Activated CD4-positive, alpha-beta memory T cell treated with anti-CD3 and anti-CD28 coated beads, Interleukin-2, amount 10 ng/mL, durations not matched to agents 7 days and 5 days (primary cell): Measurements from ENCODE around the gene AGAP3. TPM values are rescaled to one million over a fixed set of nuclear protein-coding genes. Genes with fewer than 3 reads are reported as not detected.

ENCODE experiments used
- CTCF ChIA-PET: fragments of 350-600 bp; sonication (Branson Sonifier 250); formaldehyde crosslinking; loops from one replicate; lab custom pipeline; 2021; ENCODE audit warnings: antibody characterized with exemption, inconsistent platforms; lab: Charles Lee
- POLR2A ChIA-PET: fragments of 350-600 bp; sonication (Branson Sonifier 250); formaldehyde crosslinking; loops from one replicate; lab custom pipeline; 2021; ENCODE audit warnings: antibody characterized with exemption; lab: Charles Lee
- DNase-seq: peaks from one replicate; pipeline ENCODE4 v3.0.0-alpha.2; 2020
- H3K27ac Mint-ChIP-seq: one replicate; pipeline ENCODE4 v1.8.0; 2021; ENCODE audit warnings: mild to moderate bottlenecking, mixed read lengths
- H3K27me3 Mint-ChIP-seq: one replicate; pipeline ENCODE4 v1.8.0; 2021; ENCODE audit warnings: mixed read lengths
- H3K36me3 Mint-ChIP-seq: one replicate; pipeline ENCODE4 v1.8.0; 2021; ENCODE audit warnings: low read depth, mixed read lengths
- H3K4me1 Mint-ChIP-seq: one replicate; pipeline ENCODE4 v1.8.0; 2021; ENCODE audit warnings: mixed read lengths
- H3K4me3 Mint-ChIP-seq: one replicate; pipeline ENCODE4 v1.8.0; 2021; ENCODE audit warnings: mild to moderate bottlenecking, mixed read lengths
- H3K9me3 Mint-ChIP-seq: one replicate; pipeline ENCODE4 v1.8.0; 2021; ENCODE audit warnings: mixed read lengths
- total RNA-seq, 2 experiments: library from RNA; stranded (reverse); gene quantifications; one replicate each; pipeline ENCODE4 v1.2.3, GENCODE V29; 2021

Gene AGAP3
- total RNA-seq, 2 experiments from 2014 or later, result 30.1 to 31.5 TPM

- H3K4me1 Mint-ChIP-seq, result no peaks in the 10 kb centered on the region
- H3K27ac Mint-ChIP-seq, result no peak overlapping the region
- no peak for DNase-seq
- ChIA-PET POLR2A (no interaction called here), CTCF (interaction anchor here (0.8 kb wide), 1 partner anchor 20 kb away, joined by 3 read pairs; no protein-coding TSS in a partner anchor)
- H3K36me3 Mint-ChIP-seq, result no peaks in the 10 kb centered on the region
- no peak overlapping the region for H3K4me3 Mint-ChIP-seq
- no peaks in the 10 kb centered on the region for H3K9me3 Mint-ChIP-seq
- H3K27me3 Mint-ChIP-seq, result peaks cover 2% of the 10 kb centered on the region
Observed at GRCh38 chr7:151144387-151144786, 58.1 kb downstream of the AGAP3 start.

GRCh38 chr7:151146761-151147160 is 60.5 kb downstream of the AGAP3 start:
- H3K27me3 Mint-ChIP-seq, result peaks cover 6% of the 10 kb centered on the region
- H3K9me3 Mint-ChIP-seq, result no peaks in the 10 kb centered on the region
- POLR2A ChIA-PET, result no interaction called here
- CTCF ChIA-PET, result interaction anchor here (1.1 to 2.7 kb wide), 2 partner anchors 23 to 97 kb away, joined by 4 to 9 read pairs; no protein-coding TSS in a partner anchor
- H3K27ac Mint-ChIP-seq, result no peak overlapping the region
- no peak overlapping the region for H3K4me3 Mint-ChIP-seq
- no peaks in the 10 kb centered on the region for H3K4me1 Mint-ChIP-seq
- no peaks in the 10 kb centered on the region for H3K36me3 Mint-ChIP-seq
- no peak for DNase-seq

GRCh38 chr7:151148319-151149259 is 62.3 kb downstream of the AGAP3 start:
- CTCF ChIA-PET, result interaction anchor here (1.1 to 2.7 kb wide), 2 partner anchors 21 to 25 kb away, joined by 4 to 9 read pairs; no protein-coding TSS in a partner anchor

GRCh38 chr7:151150388-151150787 is 64.1 kb downstream of the AGAP3 start:
- H3K36me3 Mint-ChIP-seq, result no peaks in the 10 kb centered on the region
- H3K27ac Mint-ChIP-seq, result no peak overlapping the region
- H3K4me1 Mint-ChIP-seq, result no peaks in the 10 kb centered on the region
- POLR2A ChIA-PET, result no interaction called here
- no peak overlapping the region for H3K4me3 Mint-ChIP-seq
- DNase-seq, result no peak
- H3K27me3 Mint-ChIP-seq, result peaks cover 17% of the 10 kb centered on the region
- CTCF ChIA-PET, result interaction anchor here (0.5 to 1.8 kb wide), 2 partner anchors 9 to 27 kb away, joined by 3 to 5 read pairs; no protein-coding TSS in a partner anchor
- H3K9me3 Mint-ChIP-seq, result no peaks in the 10 kb centered on the region

More at GRCh38 chr7:151148319-151149259, 62.3 kb downstream of the AGAP3 start:
- POLR2A ChIA-PET, result no interaction called here
- H3K4me3 Mint-ChIP-seq, result no peak overlapping the region
- H3K36me3 Mint-ChIP-seq, result no peaks in the 10 kb centered on the region
- peaks cover 6% of the 10 kb centered on the region for H3K27me3 Mint-ChIP-seq
- DNase-seq, result no peak
- no peaks in the 10 kb centered on the region for H3K4me1 Mint-ChIP-seq
- H3K9me3 Mint-ChIP-seq, result no peaks in the 10 kb centered on the region
- H3K27ac Mint-ChIP-seq, result no peak overlapping the region

GRCh38 chr7:151152643-151153513 is 66.6 kb downstream of the AGAP3 start:
- DNase-seq, result no peak
- Mint-ChIP-seq H3K4me3 (no peak overlapping the region), H3K27me3 (peaks cover 31% of the 10 kb centered on the region), H3K4me1 (no peaks in the 10 kb centered on the region), H3K27ac (no peak overlapping the region), H3K9me3 (no peaks in the 10 kb centered on the region), H3K36me3 (no peaks in the 10 kb centered on the region)
- CTCF ChIA-PET, result interaction anchor here (0.8 kb wide), 1 partner anchor 168 kb away, joined by 4 read pairs; no protein-coding TSS in a partner anchor
- POLR2A ChIA-PET, result no interaction called here

GRCh38 chr7:151157645-151158329 is 71.5 kb downstream of the AGAP3 start:
- DNase-seq, result no peak
- no peak overlapping the region for H3K4me3 Mint-ChIP-seq
- H3K36me3 Mint-ChIP-seq, result no peaks in the 10 kb centered on the region
- H3K27ac Mint-ChIP-seq, result no peak overlapping the region
- H3K4me1 Mint-ChIP-seq, result no peaks in the 10 kb centered on the region
- H3K9me3 Mint-ChIP-seq, result no peaks in the 10 kb centered on the region
- ChIA-PET POLR2A (no interaction called here), CTCF (interaction anchor here (0.7 to 1.9 kb wide), 3 partner anchors 34 to 89 kb away, joined by 3 to 6 read pairs (median 5); no protein-coding TSS in a partner anchor)
- peaks cover 34% of the 10 kb centered on the region for H3K27me3 Mint-ChIP-seq

GRCh38 chr7:151161757-151162156 is 75.5 kb downstream of the AGAP3 start:
- no peaks in the 10 kb centered on the region for H3K36me3 Mint-ChIP-seq
- H3K4me3 Mint-ChIP-seq, result no peak overlapping the region
- H3K27ac Mint-ChIP-seq, result no peak overlapping the region
- H3K9me3 Mint-ChIP-seq, result no peaks in the 10 kb centered on the region
- DNase-seq, result no peak
- POLR2A ChIA-PET, result no interaction called here
- peaks cover 1% of the 10 kb centered on the region for H3K4me1 Mint-ChIP-seq
- H3K27me3 Mint-ChIP-seq, result peaks cover 13% of the 10 kb centered on the region
- CTCF ChIA-PET, result interaction anchor here (1.5 kb wide), 1 partner anchor 10 kb away, joined by 3 read pairs; no protein-coding TSS in a partner anchor

- Mint-ChIP-seq H3K27me3 (peaks cover 31% of the 10 kb centered on the region), H3K4me1 (peaks cover 7% of the 10 kb centered on the region), H3K27ac (no peak overlapping the region), H3K9me3 (no peaks in the 10 kb centered on the region), H3K4me3 (no peak overlapping the region), H3K36me3 (no peaks in the 10 kb centered on the region)
- CTCF ChIA-PET, result interaction anchor here (1.4 to 2.9 kb wide), 3 partner anchors 43 to 138 kb away, joined by 4 to 12 read pairs (median 11); no protein-coding TSS in a partner anchor
- POLR2A ChIA-PET, result no interaction called here
- DNase-seq, result no peak
Observed at GRCh38 chr7:151166629-151167196, 80.4 kb downstream of the AGAP3 start.

- CTCF ChIA-PET, result interaction anchor here (0.6 to 2.5 kb wide), 11 partner anchors 10 to 77 kb away, joined by 3 to 11 read pairs (median 3); partner anchors contain the start of gene ABCF2
- Mint-ChIP-seq H3K27ac (no peak within 1 kb of the TSS), H3K36me3 (no peaks in the 10 kb centered on the region), H3K9me3 (no peaks in the 10 kb centered on the region), H3K27me3 (peaks cover 36% of the 10 kb centered on the region), H3K4me3 (peak within 1 kb of the TSS; percentile 53), H3K4me1 (peaks cover 7% of the 10 kb centered on the region)
- POLR2A ChIA-PET, result no interaction called here
- DNase-seq, result no peak
Observed at GRCh38 chr7:151167197-151167961, 81.1 kb downstream of the AGAP3 start, which contains the start of gene GBX1. Gene GBX1, minus strand, starts transcription at chr7:151167694. Its CDS starts 146 bp downstream, at chr7:151167548.

GRCh38 chr7:151168003-151168786 is 81.9 kb downstream of the AGAP3 start:
- POLR2A ChIA-PET, result no interaction called here
- no peaks in the 10 kb centered on the region for H3K36me3 Mint-ChIP-seq
- no peaks in the 10 kb centered on the region for H3K9me3 Mint-ChIP-seq
- H3K4me3 Mint-ChIP-seq, result peak overlapping the region; percentile 53
- H3K27me3 Mint-ChIP-seq, result peaks cover 43% of the 10 kb centered on the region
- DNase-seq, result peak; percentile 63
- CTCF ChIA-PET, result interaction anchor here (0.6 to 2.5 kb wide), 12 partner anchors 9 to 140 kb away, joined by 3 to 10 read pairs (median 3); partner anchors contain the start of genes ABCB8 and ABCF2
- H3K4me1 Mint-ChIP-seq, result peaks cover 9% of the 10 kb centered on the region
- H3K27ac Mint-ChIP-seq, result no peak overlapping the region
